Right lobe of liver (tissue), 4 donors: Measurements from ENCODE around the gene KRTAP7-1.

ENCODE experiments used
- POLR2A ChIP-seq: fragments of 450-650 bp; IDR thresholded peaks from one replicate; pipeline ENCODE4 v1.6.1; 2017; ENCODE audit warnings: antibody characterized with exemption, mild to moderate bottlenecking
- TF ChIP-seq, protein P1 (sequence below), 4 donors: fragments of 200-600 bp in 3 of 4; fragments of 450-650 bp in 1 of 4; IDR thresholded peaks; one replicate each; pipeline versions ENCODE4 v1.5.1 to v1.8.0; 2016 to 2022; ENCODE audit warnings: antibody characterized with exemption in 4 of 4, mild to moderate bottlenecking in 2 of 4
- donor health status: DM: no; HTN: no; CAD: no.
- donor health status: DM: no; HTN: no; CAD: no.
- donor health status: DM: no; HTN: yes; CAD: no.

DNA sequence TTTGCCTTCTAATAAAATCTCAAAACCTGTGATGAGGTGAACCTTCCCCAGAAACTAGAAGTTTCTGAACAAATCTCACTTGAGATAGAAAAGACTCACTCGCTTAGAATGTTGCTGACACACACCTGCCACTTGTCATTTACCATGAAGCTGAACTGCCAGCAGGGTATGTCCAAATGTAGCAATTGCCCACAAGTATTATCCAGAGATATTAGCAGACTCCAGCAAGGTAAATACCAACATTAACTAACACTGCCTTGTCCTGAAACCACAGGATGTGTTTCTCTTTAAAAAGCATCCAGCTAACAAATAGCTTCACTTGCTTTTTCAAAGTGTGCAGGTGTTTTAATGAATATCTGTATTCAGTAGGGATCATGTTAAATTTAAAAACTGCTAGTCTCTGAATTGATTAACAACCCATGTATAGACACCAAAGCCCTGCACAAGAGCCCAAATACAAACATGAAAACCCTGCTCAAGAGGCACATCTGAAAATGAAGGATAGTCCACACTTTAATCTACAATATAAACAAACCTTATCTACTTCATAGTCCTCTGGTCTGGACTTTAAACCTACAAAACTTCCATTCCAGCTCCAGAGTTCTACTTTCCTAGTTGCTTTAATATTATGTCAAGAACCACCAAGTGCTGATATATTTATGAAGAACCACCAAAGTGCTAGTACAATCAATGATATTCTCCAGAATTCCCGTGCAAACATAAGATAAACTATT is 35.8 kb downstream of the KRTAP7-1 start:
- TF ChIP-seq, protein P1, sequence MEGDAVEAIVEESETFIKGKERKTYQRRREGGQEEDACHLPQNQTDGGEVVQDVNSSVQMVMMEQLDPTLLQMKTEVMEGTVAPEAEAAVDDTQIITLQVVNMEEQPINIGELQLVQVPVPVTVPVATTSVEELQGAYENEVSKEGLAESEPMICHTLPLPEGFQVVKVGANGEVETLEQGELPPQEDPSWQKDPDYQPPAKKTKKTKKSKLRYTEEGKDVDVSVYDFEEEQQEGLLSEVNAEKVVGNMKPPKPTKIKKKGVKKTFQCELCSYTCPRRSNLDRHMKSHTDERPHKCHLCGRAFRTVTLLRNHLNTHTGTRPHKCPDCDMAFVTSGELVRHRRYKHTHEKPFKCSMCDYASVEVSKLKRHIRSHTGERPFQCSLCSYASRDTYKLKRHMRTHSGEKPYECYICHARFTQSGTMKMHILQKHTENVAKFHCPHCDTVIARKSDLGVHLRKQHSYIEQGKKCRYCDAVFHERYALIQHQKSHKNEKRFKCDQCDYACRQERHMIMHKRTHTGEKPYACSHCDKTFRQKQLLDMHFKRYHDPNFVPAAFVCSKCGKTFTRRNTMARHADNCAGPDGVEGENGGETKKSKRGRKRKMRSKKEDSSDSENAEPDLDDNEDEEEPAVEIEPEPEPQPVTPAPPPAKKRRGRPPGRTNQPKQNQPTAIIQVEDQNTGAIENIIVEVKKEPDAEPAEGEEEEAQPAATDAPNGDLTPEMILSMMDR (IDR thresholded peaks at IDR 0.05) = no peak
- TF ChIP-seq POLR2A = no peak
